GM18511 (cell line): ENCODE data around the gene COX10.

Source experiments
- ATAC-seq: cut with Tn5 transposase; IDR thresholded peaks from one replicate; pipeline ENCODE4 v1.9.1; 2021; ENCODE audit warnings: mild to moderate bottlenecking, moderate library complexity; ENCODE audit not compliant: unreplicated experiment

The COX10 gene

DNA sequence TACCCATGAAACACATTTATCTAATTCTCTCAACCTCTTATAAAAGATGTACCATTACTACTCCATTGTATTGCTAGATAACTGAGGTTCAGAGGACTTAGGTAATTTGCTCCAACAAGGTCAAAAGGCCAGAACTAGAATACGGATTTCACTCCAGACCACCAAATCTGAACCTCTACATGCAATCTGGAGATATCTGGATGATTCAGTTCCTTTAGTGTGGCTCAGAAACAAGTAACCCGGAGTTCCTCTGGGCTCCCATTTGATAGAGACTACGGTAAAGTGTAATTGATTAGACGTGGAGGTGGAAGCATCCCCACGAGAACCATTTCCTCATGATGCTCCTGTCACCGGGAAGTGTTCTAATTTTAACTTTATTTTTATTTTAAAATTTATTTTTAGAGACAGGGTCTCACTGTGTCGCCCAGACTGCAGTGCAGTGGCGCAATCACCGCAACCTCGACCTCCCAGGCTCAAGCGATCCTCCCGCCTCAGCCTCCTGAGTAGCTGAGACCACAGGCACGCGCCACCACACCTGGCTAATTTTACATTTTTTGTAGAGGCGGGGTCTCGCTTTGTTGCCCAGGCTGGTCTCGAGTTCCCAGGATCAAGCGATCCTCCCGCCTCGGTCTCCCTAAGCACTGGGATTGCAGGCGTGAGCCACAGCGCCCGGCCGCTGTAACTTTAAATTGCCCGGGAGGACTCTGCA is 608 bp upstream of the COX10 start:
- ATAC-seq: peak; percentile 21

DNA sequence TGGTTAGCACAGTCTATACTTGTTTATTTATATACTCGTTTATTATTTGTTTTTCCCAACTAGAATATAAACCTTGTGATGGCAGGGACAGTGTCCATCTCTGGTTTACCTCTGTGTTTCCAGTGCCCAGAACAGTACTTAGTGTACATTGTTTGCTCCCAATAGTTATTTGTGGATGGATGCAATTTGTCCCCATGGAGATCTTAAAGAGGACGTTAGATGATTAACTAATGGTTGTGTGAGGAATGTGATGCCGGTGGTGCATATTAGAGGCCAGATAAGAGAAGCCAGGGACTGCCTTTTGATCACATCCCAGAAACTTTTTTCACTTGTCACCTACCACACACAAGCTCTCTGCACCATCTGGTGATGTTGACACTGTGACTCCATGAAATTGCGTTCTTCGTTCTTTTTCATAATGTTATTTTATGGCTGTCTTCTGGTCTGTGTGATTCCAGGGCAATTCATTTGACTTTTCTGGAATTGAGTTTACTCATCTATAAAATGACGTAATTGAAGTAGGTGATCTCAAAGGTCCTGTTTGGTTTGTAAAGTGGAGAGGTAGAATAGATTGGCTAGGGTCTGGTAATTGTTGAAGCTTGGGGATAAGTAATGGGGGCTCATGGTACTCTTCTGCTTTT is 1.2 kb downstream of the COX10 start:
- no peak for ATAC-seq

GRCh38 chr17:14072881-14073280 is 3.6 kb downstream of the COX10 start:
- ATAC-seq: no peak

DNA sequence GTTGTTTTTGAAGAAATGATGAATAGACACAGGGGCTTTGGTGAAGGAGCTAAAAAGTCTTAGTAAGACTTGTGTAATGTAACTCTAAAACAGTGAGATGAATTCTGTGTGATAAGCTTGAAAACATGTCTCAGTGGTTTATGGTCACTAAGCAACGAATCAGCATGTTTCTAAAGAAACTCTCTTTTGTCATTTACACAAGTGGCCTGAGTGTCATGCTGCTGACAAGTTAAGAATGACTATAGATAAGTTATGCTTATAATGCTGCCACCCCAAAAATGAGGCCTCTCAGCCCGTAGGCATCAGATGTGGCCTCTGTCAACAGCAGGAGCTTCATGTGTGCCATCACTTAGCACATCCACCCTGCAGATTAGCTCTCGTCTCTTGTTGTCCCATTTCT is 8.7 kb downstream of the COX10 start:
- no peak for ATAC-seq

DNA sequence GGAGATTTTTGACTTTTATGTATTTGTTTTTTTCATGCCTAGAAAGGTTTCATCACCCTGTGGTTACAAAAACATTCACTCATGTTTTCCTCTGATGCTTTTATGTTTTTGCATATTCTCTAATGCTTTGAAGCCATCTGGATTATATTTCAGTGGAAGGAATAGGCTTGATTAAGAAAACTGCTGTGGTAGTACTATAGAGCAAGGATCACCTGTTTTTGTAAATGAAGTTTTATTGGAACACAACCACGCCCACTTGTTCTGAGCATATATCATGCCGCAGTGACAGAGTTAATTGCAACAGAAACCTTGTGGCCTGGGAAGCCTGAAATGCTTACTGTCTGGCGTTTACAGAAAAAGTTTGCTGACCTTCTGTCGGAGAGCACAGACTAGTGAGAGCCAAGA is 11.5 kb downstream of the COX10 start:
- no peak for ATAC-seq

- ATAC-seq: no peak
These were observed 13.5 kb downstream of the COX10 start for GRCh38 chr17:14082848-14083247.

- ATAC-seq: no peak
These were observed 15.7 kb downstream of the COX10 start for GRCh38 chr17:14084955-14085354.

GRCh38 chr17:14086189-14086588 is 16.9 kb downstream of the COX10 start:
- ATAC-seq: no peak

DNA sequence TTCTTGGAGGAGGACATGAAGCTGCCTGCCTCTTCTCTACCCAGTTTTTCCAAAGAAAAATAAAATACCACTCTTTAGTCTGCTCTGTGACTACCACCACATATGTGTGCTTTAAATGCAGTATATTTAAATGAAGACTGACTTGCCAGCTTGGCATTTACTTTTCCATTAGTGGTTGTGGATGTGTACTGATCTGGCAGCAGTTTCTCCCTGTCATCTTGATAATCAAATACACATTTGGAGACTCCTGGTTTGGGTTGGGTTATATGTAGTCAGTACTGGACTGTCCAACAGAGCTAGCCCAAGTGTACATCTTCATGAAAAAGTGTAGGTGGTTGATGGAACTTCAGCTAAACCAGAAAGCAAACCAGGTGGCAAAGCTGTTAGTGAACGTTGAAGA is 19.9 kb downstream of the COX10 start:
- ATAC-seq: no peak

DNA sequence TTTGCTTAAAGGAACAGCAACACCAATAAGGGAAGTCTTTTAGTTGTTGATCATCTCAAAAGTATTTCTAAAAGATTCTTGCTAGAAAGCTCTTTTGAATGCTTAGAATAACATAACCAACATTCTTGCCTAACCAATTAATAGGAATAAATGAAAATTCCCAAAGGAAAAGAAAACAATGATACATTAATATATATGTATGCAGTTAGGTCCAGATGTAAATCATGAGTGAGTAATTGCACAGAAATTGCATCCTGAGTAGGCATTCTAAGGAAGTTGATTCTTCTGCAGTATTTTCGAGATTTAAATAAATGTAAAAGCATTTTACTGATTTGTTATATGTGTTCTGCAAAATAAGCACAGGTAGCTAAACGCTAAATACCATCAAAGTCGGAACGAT is 22.1 kb downstream of the COX10 start:
- no peak for ATAC-seq

GRCh38 chr17:14092808-14093207 is 23.5 kb downstream of the COX10 start:
- no peak for ATAC-seq

DNA sequence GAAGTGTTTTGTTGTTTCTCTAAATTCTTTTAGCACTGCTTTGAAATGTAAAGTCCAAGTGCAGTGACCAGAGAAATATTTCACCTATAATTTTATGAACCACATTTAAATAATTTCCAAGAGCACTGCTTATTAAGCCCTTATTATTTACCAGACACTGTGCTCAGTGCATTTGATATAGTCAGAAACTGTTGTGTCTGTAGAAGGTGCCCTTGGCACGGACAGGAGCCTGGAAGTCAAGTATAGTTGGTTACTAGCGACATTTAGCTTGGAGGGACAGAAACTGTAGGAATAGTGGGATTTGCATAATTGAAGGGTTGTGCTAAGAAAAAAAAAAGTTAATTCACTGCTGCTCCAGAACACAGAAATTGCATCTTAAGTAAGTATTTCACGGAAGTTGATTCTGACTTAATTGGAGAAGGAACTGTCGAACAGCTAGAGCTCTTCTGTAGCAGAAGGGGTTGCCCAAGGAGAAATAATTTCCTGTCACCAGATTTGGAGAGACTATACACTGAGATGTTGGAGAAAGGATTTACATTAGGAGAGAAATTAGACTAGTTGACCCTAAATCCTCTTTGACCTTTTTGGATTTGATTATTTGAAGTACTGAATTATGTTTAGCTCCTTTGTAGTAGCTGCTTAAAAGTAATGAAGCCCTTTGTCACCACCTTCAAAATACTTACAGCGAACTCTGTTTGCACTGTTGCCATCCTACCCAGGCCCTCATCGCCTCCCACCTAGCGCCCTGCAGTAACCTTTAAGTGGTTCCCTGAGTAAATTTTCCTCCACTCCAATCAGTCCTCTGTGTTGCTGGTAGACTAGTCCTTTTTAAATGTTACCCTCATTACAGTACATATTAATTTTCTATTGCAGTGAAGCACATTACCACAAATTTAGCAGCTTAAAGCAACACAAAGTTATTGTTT is 25.6 kb downstream of the COX10 start:
- no peak for ATAC-seq

- ATAC-seq: no peak
These were observed 26.3 kb downstream of the COX10 start for GRCh38 chr17:14095631-14096030.

- ATAC-seq: no peak
These were observed 28.9 kb downstream of the COX10 start for GRCh38 chr17:14098246-14098645.

DNA sequence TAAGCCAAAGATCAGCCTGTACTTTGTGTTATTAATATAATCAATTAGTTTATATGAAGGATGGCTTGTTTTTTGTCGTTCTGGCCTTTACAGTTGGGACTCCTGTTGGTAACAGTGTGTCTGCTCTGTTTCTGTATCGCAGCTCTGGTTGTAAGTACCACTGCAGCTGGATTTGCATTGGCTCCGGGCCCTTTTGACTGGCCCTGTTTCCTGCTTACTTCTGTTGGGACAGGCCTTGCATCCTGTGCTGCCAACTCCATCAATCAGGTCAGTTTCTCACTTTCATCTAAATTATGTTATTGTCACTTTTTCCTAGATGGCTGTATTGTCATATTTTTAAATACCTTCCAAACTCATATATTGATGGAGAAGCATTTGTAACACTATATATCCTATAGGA is 32.7 kb downstream of the COX10 start:
- ATAC-seq: no peak

DNA sequence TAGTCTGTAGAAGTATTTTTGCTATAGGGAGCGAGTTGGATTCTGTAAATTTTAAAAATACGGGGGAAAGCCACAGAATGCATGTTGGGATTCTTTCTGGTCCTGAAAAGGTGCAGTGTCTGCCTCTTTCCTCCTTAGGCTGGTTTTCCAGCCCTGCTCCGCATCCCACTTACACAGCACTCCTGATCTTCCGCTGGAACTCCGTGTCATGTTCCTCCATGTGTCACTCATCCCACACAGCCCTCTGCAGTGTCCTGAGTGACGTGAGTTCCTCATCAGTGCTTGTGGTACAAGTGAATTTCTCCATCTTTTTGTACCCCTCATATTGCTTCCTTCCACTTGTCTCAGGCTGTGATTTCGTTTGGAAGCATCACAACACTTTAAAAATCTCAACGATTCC is 34.5 kb downstream of the COX10 start:
- ATAC-seq: no peak

- no peak for ATAC-seq
These were observed 35.4 kb downstream of the COX10 start for GRCh38 chr17:14104734-14105133.

DNA sequence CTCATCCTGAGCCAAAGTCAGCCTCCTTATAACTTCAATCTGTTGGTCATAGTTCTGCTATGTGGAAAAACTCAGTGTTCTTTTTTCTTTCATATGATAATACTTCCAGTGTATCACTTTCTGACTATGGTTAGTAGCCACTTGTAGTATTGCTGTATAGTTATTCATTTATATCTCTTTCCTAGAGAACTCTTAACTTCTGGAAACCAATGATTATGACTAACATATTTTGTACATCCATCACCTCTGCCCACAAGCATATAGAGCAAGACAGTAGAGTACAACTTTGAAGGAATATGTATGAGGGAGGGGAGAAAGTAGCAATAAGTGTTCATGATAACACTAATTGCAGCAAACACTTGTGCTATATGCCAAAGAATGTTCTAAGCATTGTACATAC is 38.6 kb downstream of the COX10 start:
- ATAC-seq: no peak

DNA sequence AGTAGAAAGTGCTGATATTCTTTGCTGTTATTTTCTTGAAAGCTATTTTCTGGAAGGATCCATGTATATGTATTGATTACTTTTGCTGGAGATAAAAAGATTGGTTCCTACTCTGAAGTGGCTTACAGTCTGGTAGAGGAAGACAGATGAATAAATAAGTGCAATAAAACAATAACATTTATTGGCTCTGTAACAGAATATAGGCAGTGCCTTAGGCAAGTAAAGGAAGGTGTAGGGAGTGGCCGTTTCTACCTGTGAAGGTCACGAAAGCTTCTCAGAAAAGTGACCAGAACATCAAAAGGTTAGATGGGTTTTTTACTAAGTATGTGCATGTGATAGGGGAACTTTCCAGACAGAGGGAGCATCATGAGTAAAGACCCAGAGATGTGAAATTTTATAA is 43.1 kb downstream of the COX10 start:
- no peak for ATAC-seq

DNA sequence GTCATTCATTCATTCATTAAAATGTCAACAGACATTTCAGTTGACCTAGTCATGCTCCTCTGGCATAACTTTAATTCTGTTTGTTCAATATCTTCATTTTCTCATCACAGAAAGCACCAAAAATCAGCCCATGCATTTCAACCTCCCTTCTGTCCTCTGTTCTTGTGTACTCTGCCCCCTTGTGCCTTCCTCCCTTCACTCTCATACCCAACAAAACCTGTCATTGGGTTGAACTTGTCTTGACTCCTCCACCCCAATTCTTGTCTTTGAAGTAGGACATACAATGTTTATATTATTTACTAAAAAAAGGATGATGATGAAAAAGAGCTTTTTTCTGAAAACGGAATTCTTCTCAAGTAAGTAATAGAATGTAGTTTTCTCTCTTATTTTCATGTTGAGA is 43.8 kb downstream of the COX10 start:
- ATAC-seq: no peak

- no peak for ATAC-seq
These were observed 47.1 kb downstream of the COX10 start for GRCh38 chr17:14116263-14117024.
